Stimulated activated CD8-positive, alpha-beta memory T cell treated with anti-CD3 and anti-CD28 coated beads, Interleukin-12 subunit alpha, Interleukin-12 subunit beta, amount 100 ng/mL, for 24 hours (primary cell): Measurements from ENCODE around the gene UBQLN2.
"Not testable (repeated sequence)": the region's sequence is repeated elsewhere in the genome, so short reads cannot be mapped to it uniquely, and the experiment has no call there.

Experiments used
- DNase-seq: peaks from one replicate; pipeline ENCODE4 v3.0.0-alpha.2; 2020; ENCODE audit errors: extremely low read depth

Gene UBQLN2

GRCh38 chrX:56563231-56564161 lies at the start of gene UBQLN2:
UBQLN2 (plus strand) TSS chrX:56563627; CDS start chrX:56563874, 247 bp downstream.
- peak; percentile 45 for DNase-seq

GRCh38 chrX:56519642-56520041 lies 43.8 kb upstream of the UBQLN2 start:
- no peak for DNase-seq

GRCh38 chrX:56529482-56530007 lies 33.9 kb upstream of the UBQLN2 start:
- DNase-seq: not testable (repeated sequence)

GRCh38 chrX:56530011-56530410 lies 33.4 kb upstream of the UBQLN2 start:
- no peak for DNase-seq

- no peak for DNase-seq
Measured at GRCh38 chrX:56550667-56551066, 12.8 kb upstream of the UBQLN2 start.

GRCh38 chrX:56554870-56555269 lies 8.6 kb upstream of the UBQLN2 start:
- DNase-seq: no peak

GRCh38 chrX:56557376-56557929 lies 6.0 kb upstream of the UBQLN2 start:
- DNase-seq: no peak

GRCh38 chrX:56564164-56564885 lies 898 bp downstream of the UBQLN2 start:
- no peak for DNase-seq

- no peak for DNase-seq
Measured at GRCh38 chrX:56564921-56565840, 1.8 kb downstream of the UBQLN2 start.

- DNase-seq: no peak
Measured at GRCh38 chrX:56569378-56570057, 6.1 kb downstream of the UBQLN2 start.

- no peak for DNase-seq
Measured at GRCh38 chrX:56572975-56573374, 9.5 kb downstream of the UBQLN2 start.

GRCh38 chrX:56574861-56575260 lies 11.4 kb downstream of the UBQLN2 start:
- DNase-seq: no peak

- no peak for DNase-seq
Measured at GRCh38 chrX:56576721-56577120, 13.3 kb downstream of the UBQLN2 start.

GRCh38 chrX:56588397-56589188 lies 25.2 kb downstream of the UBQLN2 start:
- DNase-seq: no peak

GRCh38 chrX:56591830-56592229 lies 28.4 kb downstream of the UBQLN2 start:
- DNase-seq: not testable (repeated sequence)

- no peak for DNase-seq
Measured at GRCh38 chrX:56600141-56600540, 36.7 kb downstream of the UBQLN2 start.

GRCh38 chrX:56600987-56601386 lies 37.6 kb downstream of the UBQLN2 start:
- no peak for DNase-seq

- DNase-seq: no peak
Measured at GRCh38 chrX:56615282-56615681, 51.9 kb downstream of the UBQLN2 start.
